Measurements from ENCODE around the gene SH2D6. TPM values are rescaled to one million over a fixed set of nuclear protein-coding genes. Genes with fewer than 3 reads are reported as not detected.
A peak's percentile ranks its signal among the peaks of the same experiment; 100 is the strongest.

The SH2D6 gene
- total RNA-seq (0.27 and 0.36 TPM in 2 replicates), polyA plus RNA-seq (2.3 and 2.8 TPM in 2 replicates)

DNA sequence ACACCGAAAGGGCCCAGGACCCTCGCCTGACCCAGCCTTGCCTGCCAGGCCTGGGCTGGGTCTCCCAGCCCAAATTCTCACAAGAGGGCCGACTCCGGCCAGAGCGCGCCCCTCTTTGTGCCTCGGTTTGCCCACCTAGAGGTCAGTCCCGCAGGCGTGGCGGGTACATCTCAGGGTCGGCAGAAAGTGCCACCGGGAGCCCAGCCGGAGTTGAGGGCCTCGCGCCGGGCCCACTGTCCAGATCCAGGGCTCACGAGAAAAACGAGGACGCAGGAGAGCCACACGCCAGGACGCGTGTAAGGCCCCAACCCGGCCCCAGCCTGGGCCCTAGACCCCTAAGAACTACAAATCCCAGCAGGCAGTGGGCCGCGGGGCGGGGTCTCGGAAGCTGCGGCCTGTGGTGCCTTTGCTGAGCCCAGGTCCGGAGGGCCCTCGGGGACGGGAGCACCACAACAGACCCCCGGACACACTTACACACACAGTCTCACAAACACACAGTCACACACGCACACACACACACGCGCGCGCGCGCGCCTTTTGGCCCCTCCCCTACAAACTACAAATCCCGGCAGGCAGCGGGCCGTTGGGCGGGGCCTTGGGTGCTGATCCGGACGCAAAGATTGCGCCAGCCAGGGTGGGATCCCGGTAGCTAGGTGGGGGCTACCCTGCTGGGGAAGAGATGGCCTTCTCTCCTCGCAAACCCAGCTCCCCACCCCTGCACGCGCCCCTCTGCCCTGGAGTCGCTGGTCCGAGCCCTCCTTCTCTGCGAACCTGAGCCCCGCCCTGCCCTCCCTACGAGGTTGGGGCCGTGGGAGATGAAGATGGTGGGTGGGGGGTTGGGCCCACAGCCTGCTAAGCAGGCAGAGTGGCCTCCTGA is at the start of gene SH2D6:
TSS of gene SH2D6 (plus strand) at position 583 of the 877 bp plus-strand sequence. CDS start 10,752 bp downstream, outside the sequence.
- Histone ChIP-seq H3K27ac (peak within 1 kb of the TSS; percentile 95), H3K27me3 (no peaks in the 10 kb centered on the region), H3K4me1 (ENCODE audit: insufficient read depth) (peaks cover 48% of the 10 kb centered on the region), H3K79me2 (peaks cover 3% of the 10 kb centered on the region), H3K9me3 (ENCODE audit: low read depth) (no peaks in the 10 kb centered on the region), H2AFZ (peak within 1 kb of the TSS; percentile 68), H3K4me3 (peak within 1 kb of the TSS; percentile 35), H3K9me2 (replicated peaks; ENCODE audit: insufficient read depth) (no peaks in the 10 kb centered on the region), H3K36me3 (replicated peaks; ENCODE audit: insufficient read depth, low read depth) (no peaks in the 10 kb centered on the region), H3K4me2 (peak within 1 kb of the TSS; percentile 82), H4K20me1 (ENCODE audit: insufficient read depth, poor library complexity, severe bottlenecking) (no peaks in the 10 kb centered on the region)
- peak; percentile 91 for DNase-seq (ENCODE audit: low spot score)
- WGBS (ENCODE audit: low lambda C conversion rate, missing lambda C conversion rate): 26% methylated on average over 40 of the region's 57 CpGs
- TF ChIP-seq EZH2phosphoT487 (IDR thresholded peaks at IDR 0.05; ENCODE audit: low read depth, severe bottlenecking, unreplicated experiment) (no peak), EZH2 (IDR thresholded peaks at IDR 0.05; ENCODE audit: borderline replicate concordance) (no peak)
- TF ChIP-seq, protein P1, sequence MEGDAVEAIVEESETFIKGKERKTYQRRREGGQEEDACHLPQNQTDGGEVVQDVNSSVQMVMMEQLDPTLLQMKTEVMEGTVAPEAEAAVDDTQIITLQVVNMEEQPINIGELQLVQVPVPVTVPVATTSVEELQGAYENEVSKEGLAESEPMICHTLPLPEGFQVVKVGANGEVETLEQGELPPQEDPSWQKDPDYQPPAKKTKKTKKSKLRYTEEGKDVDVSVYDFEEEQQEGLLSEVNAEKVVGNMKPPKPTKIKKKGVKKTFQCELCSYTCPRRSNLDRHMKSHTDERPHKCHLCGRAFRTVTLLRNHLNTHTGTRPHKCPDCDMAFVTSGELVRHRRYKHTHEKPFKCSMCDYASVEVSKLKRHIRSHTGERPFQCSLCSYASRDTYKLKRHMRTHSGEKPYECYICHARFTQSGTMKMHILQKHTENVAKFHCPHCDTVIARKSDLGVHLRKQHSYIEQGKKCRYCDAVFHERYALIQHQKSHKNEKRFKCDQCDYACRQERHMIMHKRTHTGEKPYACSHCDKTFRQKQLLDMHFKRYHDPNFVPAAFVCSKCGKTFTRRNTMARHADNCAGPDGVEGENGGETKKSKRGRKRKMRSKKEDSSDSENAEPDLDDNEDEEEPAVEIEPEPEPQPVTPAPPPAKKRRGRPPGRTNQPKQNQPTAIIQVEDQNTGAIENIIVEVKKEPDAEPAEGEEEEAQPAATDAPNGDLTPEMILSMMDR (IDR thresholded peaks at IDR 0.05; ENCODE audit: poor library complexity): no peak

DNA sequence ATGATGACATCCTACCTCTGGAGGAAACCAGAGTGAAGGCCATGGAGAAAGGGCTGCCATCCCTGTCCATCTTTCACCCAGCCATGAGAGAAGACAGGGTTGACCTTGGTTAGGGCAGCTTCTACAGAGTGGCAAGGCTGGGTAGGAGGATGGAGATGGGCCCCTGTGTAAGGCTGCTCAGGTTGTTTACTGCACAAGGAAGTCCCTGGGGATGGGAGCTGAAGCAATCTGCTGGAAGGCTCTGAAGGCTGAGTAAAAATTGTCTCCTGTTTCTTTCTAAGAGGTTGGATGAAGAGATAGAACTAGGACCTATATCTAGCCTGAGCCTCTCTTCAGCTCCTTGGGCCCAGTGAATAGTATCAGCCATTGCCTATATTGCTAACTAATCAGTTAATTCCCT is 49.6 kb upstream of the SH2D6 start:
- DNase-seq (ENCODE audit: low spot score): no peak
- H3K4me3 ChIP-seq: no peak overlapping the region
- TF ChIP-seq, protein P1 (IDR thresholded peaks at IDR 0.05; ENCODE audit: poor library complexity): no peak
- TF ChIP-seq EZH2phosphoT487 (IDR thresholded peaks at IDR 0.05; ENCODE audit: low read depth, severe bottlenecking, unreplicated experiment): no peak
- TF ChIP-seq EZH2 (IDR thresholded peaks at IDR 0.05; ENCODE audit: borderline replicate concordance): no peak

DNA sequence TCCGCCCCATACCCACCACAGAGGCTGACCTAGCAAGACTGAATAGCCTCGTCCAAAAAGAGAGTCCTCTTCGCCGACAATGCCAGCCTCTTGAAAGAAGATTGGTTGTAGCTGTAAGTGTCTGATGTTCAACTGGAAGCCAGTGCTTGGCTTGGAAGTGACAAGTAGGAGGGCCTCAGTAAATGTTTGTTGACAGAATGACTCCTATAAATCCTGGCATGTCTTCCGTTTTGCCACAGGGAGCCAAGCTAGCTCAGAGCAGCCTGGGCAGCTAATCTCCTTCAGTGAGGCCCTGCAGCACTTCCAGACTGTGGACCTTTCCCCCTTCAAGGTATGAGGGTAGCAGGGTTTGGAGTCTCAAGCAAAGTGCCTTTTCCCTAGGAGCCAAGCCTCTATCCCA is 49.0 kb upstream of the SH2D6 start:
- no peaks in the 10 kb centered on the region for H3K9me2 ChIP-seq (replicated peaks; ENCODE audit: insufficient read depth)
- H2AFZ ChIP-seq: no peak overlapping the region
- H3K36me3 ChIP-seq (replicated peaks; ENCODE audit: insufficient read depth, low read depth): no peaks in the 10 kb centered on the region
- H3K79me2 ChIP-seq: no peaks in the 10 kb centered on the region
- H3K4me3 ChIP-seq: no peak overlapping the region
- TF ChIP-seq EZH2 (IDR thresholded peaks at IDR 0.05; ENCODE audit: borderline replicate concordance) (no peak), EZH2phosphoT487 (IDR thresholded peaks at IDR 0.05; ENCODE audit: low read depth, severe bottlenecking, unreplicated experiment) (no peak)
- TF ChIP-seq, protein P1 (IDR thresholded peaks at IDR 0.05; ENCODE audit: poor library complexity): no peak
- no peaks in the 10 kb centered on the region for H3K9me3 ChIP-seq (ENCODE audit: low read depth)
- DNase-seq (ENCODE audit: low spot score): peak; percentile 26
- H3K4me2 ChIP-seq: no peak overlapping the region
- no peaks in the 10 kb centered on the region for H3K27me3 ChIP-seq
- WGBS (ENCODE audit: low lambda C conversion rate, missing lambda C conversion rate): 81% methylated on average over 5 of the region's 5 CpGs
- no peaks in the 10 kb centered on the region for H4K20me1 ChIP-seq (ENCODE audit: insufficient read depth, poor library complexity, severe bottlenecking)
- H3K4me1 ChIP-seq (ENCODE audit: insufficient read depth): no peaks in the 10 kb centered on the region
- H3K27ac ChIP-seq: no peak overlapping the region

More for the DNA sequence above, 49.6 kb upstream of the SH2D6 start:
- no peaks in the 10 kb centered on the region for H3K4me1 ChIP-seq (ENCODE audit: insufficient read depth)
- H3K9me3 ChIP-seq (ENCODE audit: low read depth): no peaks in the 10 kb centered on the region
- no peak overlapping the region for H3K4me2 ChIP-seq
- no peaks in the 10 kb centered on the region for H3K27me3 ChIP-seq
- H2AFZ ChIP-seq: no peak overlapping the region
- H3K79me2 ChIP-seq: no peaks in the 10 kb centered on the region
- H3K27ac ChIP-seq: no peak overlapping the region
- no peaks in the 10 kb centered on the region for H3K36me3 ChIP-seq (replicated peaks; ENCODE audit: insufficient read depth, low read depth)
- H4K20me1 ChIP-seq (ENCODE audit: insufficient read depth, poor library complexity, severe bottlenecking): no peaks in the 10 kb centered on the region
- H3K9me2 ChIP-seq (replicated peaks; ENCODE audit: insufficient read depth): no peaks in the 10 kb centered on the region
